ENCODE results near the gene RASSF8.
"Not testable (repeated sequence)": the region's sequence is repeated elsewhere in the genome, so short reads cannot be mapped to it uniquely, and the experiment has no call there.

RASSF8 gene

DNA sequence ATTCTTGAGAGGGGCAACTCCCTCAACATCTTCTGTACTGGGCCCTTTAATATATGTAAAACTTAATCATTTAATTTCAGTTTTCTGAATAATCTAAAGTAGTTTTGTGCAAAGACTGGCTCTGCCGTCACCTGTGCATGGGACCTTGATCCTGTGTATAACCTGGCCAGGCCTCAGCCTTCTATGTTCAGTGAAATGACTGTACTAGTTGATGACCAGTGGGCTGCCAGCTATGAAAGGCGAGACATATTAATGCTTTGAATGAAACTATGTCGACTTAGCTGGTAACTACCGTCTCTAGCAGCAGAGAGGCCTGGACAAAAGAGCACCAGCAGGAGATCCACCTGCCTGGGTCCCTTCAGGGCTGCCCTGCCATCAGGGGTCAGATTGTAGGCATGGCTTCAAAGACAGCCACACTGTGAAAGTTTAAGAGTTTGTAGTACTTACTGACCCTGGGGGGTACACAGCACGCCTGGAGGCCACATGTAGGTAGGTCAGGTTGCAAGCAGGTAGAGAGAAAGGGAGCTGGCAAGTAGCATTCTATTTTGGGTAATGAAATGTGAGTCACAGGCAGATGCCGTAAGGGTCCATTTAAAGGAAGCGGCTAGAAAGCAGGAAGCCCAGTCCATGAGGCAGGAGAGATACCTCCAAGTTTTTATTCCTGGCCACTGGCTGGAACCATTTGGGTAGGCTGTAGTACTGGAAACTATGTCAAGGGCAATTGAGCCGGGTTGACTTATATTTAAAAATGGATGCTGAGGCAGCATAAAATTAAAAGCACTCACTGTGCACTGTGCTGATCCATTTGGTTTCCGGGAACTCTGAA, 89.1 kb downstream of the RASSF8 start:
- peak; percentile 72 for FAIRE-seq
- no peak for DNase-seq (ENCODE audit: insufficient read length, low spot score)

DNA sequence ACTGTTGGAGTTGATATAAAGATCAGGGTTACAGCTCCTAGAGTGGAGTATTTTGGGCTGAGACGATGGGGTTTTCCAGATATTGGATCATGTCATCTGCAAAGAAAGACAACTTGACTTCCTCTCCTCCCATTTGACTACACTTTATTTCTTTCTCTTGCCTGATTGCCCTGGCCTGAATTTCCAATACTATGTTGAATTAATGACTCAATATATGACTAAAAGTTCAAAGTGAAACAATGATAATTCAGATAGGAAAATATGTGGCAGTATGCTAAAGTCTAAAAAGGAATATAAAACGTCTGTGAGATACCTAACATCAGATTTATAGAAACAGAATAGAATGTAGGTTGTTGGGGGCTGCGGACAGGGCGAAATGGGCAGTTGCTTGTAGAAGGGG, 94.2 kb downstream of the RASSF8 start:
- DNase-seq (ENCODE audit: insufficient read length, low spot score) = no peak
- no peak for FAIRE-seq

DNA sequence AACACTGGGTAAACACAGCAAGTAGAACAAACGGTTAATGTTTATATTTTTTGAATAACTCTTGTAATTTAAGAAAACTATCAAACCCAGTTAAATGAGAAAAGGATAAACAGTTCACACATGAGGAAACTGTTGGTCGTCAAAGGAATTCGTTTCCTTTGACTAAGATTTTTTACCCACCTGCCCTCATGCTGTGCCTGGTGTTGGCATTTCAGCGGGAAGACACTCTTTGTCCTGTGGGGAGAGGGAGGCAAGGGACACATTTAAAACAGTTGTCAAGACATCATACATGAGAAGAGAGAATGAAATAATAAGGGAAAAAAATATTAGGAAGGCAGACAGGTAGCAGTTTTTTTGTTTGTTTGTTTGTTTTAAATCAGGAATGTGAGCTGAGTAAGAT, 95.9 kb downstream of the RASSF8 start:
- no peak for FAIRE-seq
- no peak for DNase-seq (ENCODE audit: insufficient read length, low spot score)

GRCh38 chr12:26055087-26055486, 96.6 kb downstream of the RASSF8 start:
- FAIRE-seq (peak; percentile 23), DNase-seq (ENCODE audit: insufficient read length, low spot score) (no peak)

DNA sequence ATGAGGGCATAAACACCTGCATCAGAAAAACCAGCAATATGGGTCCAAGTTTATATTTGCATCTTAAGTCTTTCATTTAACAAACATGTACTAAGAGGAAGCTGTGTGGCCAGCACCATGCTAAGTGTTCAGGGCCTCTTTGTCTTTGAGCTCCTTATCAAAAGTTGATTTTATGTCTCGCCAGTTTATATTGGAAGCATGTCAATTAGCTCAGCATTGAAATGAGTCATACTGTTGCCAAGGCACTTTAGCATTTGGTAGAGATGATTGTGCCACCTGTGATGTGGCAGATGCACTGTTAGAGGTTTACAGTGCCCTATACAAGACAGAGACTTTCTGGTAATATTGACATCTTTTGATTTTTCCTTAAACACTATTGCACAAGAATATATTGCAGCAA, 97.9 kb downstream of the RASSF8 start:
- FAIRE-seq = no peak

DNA sequence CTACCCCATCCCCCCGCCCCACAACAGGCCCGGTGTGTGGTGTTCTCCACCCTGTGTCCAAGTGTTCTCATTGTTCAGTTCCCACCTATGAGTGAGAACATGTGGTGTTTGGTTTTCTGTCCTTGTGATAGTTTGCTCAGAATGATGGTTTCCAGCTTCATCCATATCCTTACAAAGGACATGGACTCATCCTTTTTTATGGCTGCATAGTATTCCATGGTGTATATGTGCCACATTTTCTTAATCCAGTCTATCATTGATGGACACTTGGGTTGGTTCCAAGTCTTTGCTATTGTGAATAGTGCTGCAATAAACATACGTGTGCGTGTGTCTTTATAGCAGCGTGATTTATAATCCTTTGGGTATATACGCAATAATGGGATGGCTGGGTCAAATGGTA, 98.8 kb downstream of the RASSF8 start:
- DNase-seq (ENCODE audit: insufficient read length, low spot score); FAIRE-seq: not testable (repeated sequence)

More for the DNA sequence above, 97.9 kb downstream of the RASSF8 start:
- no peak for DNase-seq (ENCODE audit: insufficient read length, low spot score)

DNA sequence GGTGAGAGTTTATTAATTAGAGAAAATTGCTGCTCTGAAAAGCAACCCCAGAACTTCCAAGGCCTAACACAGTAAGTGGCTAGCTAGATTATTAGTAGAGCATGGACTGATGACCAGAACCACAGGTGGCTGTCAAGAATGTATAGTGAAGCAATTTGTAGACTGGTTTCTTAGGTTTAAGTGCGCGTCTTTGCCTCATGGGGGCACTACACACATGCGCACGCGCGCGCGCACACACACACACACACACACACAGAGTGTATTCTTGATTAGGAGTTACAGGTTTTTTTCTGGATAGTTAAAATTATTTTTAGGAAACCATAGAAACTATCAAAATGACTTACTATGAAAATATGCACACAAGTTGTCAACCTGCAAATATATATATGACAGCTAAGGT, 99.8 kb downstream of the RASSF8 start:
- FAIRE-seq = no peak
- no peak for DNase-seq (ENCODE audit: insufficient read length, low spot score)

DNA sequence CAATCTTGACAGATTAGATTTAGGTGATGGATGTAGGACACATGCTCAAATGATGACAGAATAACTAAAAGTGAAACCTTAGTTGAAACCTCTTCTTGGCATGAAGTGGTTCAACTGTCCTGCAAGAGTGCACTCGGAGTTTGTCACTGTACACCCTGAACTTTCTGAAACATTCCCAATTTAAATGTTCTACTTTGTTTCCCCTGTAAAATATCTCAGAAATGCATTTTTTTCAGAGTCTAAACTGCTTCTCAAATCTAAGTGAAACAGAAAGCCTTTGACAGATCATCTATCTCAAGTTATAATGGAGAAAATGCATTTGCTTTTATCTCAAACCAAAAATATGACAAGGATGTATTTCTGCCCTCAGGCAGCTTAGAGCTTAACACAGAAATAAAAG, 100.3 kb downstream of the RASSF8 start:
- no peak for FAIRE-seq

DNA sequence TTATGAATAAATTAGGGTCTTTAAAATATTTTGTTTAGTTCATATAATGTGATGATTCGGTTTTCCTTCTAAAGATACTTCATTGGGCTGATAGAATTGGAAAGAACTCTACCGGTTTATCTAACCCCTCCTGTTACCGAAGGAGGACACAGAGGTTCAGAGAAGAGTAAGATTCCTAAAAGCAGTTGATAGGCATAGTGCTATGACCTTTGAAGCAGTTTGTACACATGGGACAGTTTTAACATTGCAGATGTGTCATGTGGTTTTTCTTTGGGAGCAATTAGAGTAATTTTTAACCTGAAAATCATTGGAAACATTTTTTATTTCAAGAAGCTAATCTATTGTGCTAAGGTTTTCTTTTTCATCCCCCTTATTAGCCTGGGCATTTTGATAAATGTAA, 103.5 kb downstream of the RASSF8 start:
- DNase-seq (ENCODE audit: insufficient read length, low spot score) (no peak), FAIRE-seq (no peak)

More for the DNA sequence above, 100.3 kb downstream of the RASSF8 start:
- no peak for DNase-seq (ENCODE audit: insufficient read length, low spot score)

DNA sequence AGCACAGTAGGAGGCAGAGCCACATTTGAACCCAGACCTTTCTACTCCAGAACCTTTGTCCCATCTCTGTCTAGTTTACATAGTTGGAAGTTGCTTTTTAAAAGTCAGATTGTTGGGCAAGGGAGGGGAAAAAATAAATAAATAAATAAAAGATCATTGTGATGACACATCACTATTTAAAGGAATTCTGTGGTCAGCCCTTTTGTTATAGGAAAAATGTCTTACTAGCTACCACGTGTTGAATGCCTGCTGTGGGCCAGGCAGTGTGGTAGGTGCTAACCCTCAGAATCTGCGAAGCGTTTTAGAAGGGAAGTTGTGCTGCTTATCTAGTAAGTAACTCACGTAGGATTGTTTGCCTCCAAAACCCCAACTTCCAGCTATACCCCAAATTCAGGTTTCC, 104.1 kb downstream of the RASSF8 start:
- FAIRE-seq = no peak
- peak; percentile 45 for DNase-seq (ENCODE audit: insufficient read length, low spot score)

DNA sequence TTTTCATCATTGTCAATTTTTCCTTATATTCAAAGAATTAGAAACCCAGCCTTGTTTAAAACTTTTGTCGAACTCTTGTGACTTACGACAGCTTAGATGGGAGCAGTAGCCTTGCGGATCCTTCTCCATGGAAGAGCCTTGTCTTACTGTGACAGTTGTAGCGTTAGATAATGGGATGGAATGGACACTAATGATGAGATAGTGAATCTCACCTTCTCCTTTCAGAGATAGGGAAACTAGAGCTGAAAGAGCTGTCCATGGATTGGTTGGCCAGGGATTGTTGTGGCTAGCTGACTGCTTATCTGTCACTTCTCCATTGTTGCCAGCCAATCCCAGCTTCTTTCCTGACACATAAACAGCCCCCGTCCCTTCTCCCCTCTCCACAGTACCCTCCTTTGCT, 107.0 kb downstream of the RASSF8 start:
- no peak for DNase-seq (ENCODE audit: insufficient read length, low spot score)

GRCh38 chr12:26068503-26068902, 110.0 kb downstream of the RASSF8 start:
- DNase-seq (ENCODE audit: insufficient read length, low spot score) (no peak), FAIRE-seq (no peak)

More for the DNA sequence above, 107.0 kb downstream of the RASSF8 start:
- FAIRE-seq = peak; percentile 44

- FAIRE-seq = no peak
- no peak for DNase-seq (ENCODE audit: insufficient read length, low spot score)
These were observed 111.3 kb downstream of the RASSF8 start for GRCh38 chr12:26069796-26070195.

GRCh38 chr12:26077915-26078702, 119.6 kb downstream of the RASSF8 start:
- DNase-seq (ENCODE audit: insufficient read length, low spot score) = no peak
- FAIRE-seq = peak; percentile 31

- no peak for DNase-seq (ENCODE audit: insufficient read length, low spot score)
- no peak for FAIRE-seq
These were observed 122.4 kb downstream of the RASSF8 start for GRCh38 chr12:26080911-26081310.

GRCh38 chr12:26086936-26087335, 128.5 kb downstream of the RASSF8 start:
- FAIRE-seq (no peak), DNase-seq (ENCODE audit: insufficient read length, low spot score) (no peak)

GRCh38 chr12:26088998-26089397, 130.5 kb downstream of the RASSF8 start:
- no peak for FAIRE-seq
- no peak for DNase-seq (ENCODE audit: insufficient read length, low spot score)

GRCh38 chr12:26090836-26091510, 132.5 kb downstream of the RASSF8 start:
- FAIRE-seq (peak; percentile 59), DNase-seq (ENCODE audit: insufficient read length, low spot score) (no peak)

GRCh38 chr12:26091822-26092221, 133.3 kb downstream of the RASSF8 start:
- FAIRE-seq = no peak
- DNase-seq (ENCODE audit: insufficient read length, low spot score) = no peak

- FAIRE-seq (no peak), DNase-seq (ENCODE audit: insufficient read length, low spot score) (no peak)
These were observed 134.0 kb downstream of the RASSF8 start for GRCh38 chr12:26092346-26093105.

GRCh38 chr12:26095186-26095585, 136.7 kb downstream of the RASSF8 start:
- DNase-seq (ENCODE audit: insufficient read length, low spot score) (no peak), FAIRE-seq (no peak)

Measured in HTR-8/SVneo (cell line).